HUES6 (cell line): Measurements from ENCODE around the gene TRIM44.
"Not testable (repeated sequence)": the region's sequence is repeated elsewhere in the genome, so short reads cannot be mapped to it uniquely, and the experiment has no call there.

Experiments
- H3K27ac ChIP-seq: 2 replicates; pipeline ENCODE4 v1.7.0; 2013; ENCODE audit warnings: low read depth, mild to moderate bottlenecking, low read length, inconsistent platforms
- H3K27me3 ChIP-seq: 2 replicates; pipeline ENCODE4 v1.6.1; 2013; ENCODE audit warnings: low read length; ENCODE audit not compliant: control insufficient read depth, insufficient read depth
- H3K36me3 ChIP-seq: 2 replicates; pipeline ENCODE4 v1.6.1; 2013; ENCODE audit warnings: low read length; ENCODE audit not compliant: control insufficient read depth, insufficient read depth
- H3K4me1 ChIP-seq: 2 replicates; pipeline ENCODE4 v1.6.1; 2013; ENCODE audit warnings: low read length; ENCODE audit not compliant: control insufficient read depth, insufficient read depth
- H3K4me3 ChIP-seq: 2 replicates; pipeline ENCODE4 v1.5.1; 2013; ENCODE audit warnings: low read depth, low read length
- H3K9ac ChIP-seq: one replicate; pipeline ENCODE4 v1.6.1; 2013; ENCODE audit warnings: mild to moderate bottlenecking, low read length
- H3K9me3 ChIP-seq: 2 replicates; pipeline ENCODE4 v1.6.1; 2013; ENCODE audit warnings: low read depth, low read length; ENCODE audit not compliant: control insufficient read depth, insufficient read depth

TRIM44 gene

GRCh38 chr11:35655856-35656255 is 6.7 kb upstream of the TRIM44 start:
- Histone ChIP-seq H3K27me3 (peaks cover 45% of the 10 kb centered on the region), H3K9me3 (no peaks in the 10 kb centered on the region)

GRCh38 chr11:35658020-35658948 is 4.3 kb upstream of the TRIM44 start:
- H3K36me3 ChIP-seq = no peaks in the 10 kb centered on the region
- peaks cover 3% of the 10 kb centered on the region; the same call in 1 of the 2 replicates for H3K9me3 ChIP-seq

More at GRCh38 chr11:35655856-35656255, 6.7 kb upstream of the TRIM44 start:
- Histone ChIP-seq H3K4me3 (no peak overlapping the region), H3K36me3 (no peaks in the 10 kb centered on the region), H3K9ac (no peak overlapping the region), H3K27ac (no peak overlapping the region), H3K4me1 (peaks cover 15% of the 10 kb centered on the region)

GRCh38 chr11:35661534-35661933 is 1.0 kb upstream of the TRIM44 start:
- H3K4me3 ChIP-seq = peak overlapping the region; percentile 63; the same call in 1 of the 2 replicates
- H3K27me3 ChIP-seq = peaks cover 40% of the 10 kb centered on the region
- no peak overlapping the region for H3K27ac ChIP-seq
- H3K4me1 ChIP-seq = no peaks in the 10 kb centered on the region
- H3K9me3 ChIP-seq = peaks cover 29% of the 10 kb centered on the region
- peaks cover 5% of the 10 kb centered on the region; the same call in 1 of the 2 replicates for H3K36me3 ChIP-seq
- no peak overlapping the region for H3K9ac ChIP-seq

More at GRCh38 chr11:35658020-35658948, 4.3 kb upstream of the TRIM44 start:
- H3K27ac ChIP-seq = no peak overlapping the region
- peaks cover 15% of the 10 kb centered on the region for H3K4me1 ChIP-seq
- peaks cover 57% of the 10 kb centered on the region for H3K27me3 ChIP-seq
- H3K9ac ChIP-seq = no peak overlapping the region
- H3K4me3 ChIP-seq = no peak overlapping the region

- H3K4me3 ChIP-seq = peak overlapping the region; percentile 63
- no peak overlapping the region for H3K27ac ChIP-seq
- H3K9me3 ChIP-seq = peaks cover 30% of the 10 kb centered on the region
- peaks cover 5% of the 10 kb centered on the region; the same call in 1 of the 2 replicates for H3K36me3 ChIP-seq
- H3K4me1 ChIP-seq = no peaks in the 10 kb centered on the region
- H3K27me3 ChIP-seq = peaks cover 35% of the 10 kb centered on the region
- peak overlapping the region; percentile 76 for H3K9ac ChIP-seq
Measured at GRCh38 chr11:35662061-35662648, 420 bp upstream of the TRIM44 start.

GRCh38 chr11:35663408-35663702 is 780 bp downstream of the TRIM44 start:
- Histone ChIP-seq H3K27ac (no peak overlapping the region), H3K9ac (peak overlapping the region; percentile 76)

GRCh38 chr11:35664977-35665441 is 2.4 kb downstream of the TRIM44 start:
- Histone ChIP-seq H3K9ac (no peak overlapping the region), H3K36me3 (peaks cover 5% of the 10 kb centered on the region; the same call in 1 of the 2 replicates), H3K4me3 (no peak overlapping the region), H3K4me1 (no peaks in the 10 kb centered on the region), H3K27ac (no peak overlapping the region), H3K9me3 (peaks cover 34% of the 10 kb centered on the region), H3K27me3 (peaks cover 18% of the 10 kb centered on the region)

More at GRCh38 chr11:35663408-35663702, 780 bp downstream of the TRIM44 start:
- peaks cover 5% of the 10 kb centered on the region; the same call in 1 of the 2 replicates for H3K36me3 ChIP-seq
- peak overlapping the region; percentile 63 for H3K4me3 ChIP-seq
- H3K4me1 ChIP-seq = no peaks in the 10 kb centered on the region
- peaks cover 32% of the 10 kb centered on the region for H3K9me3 ChIP-seq
- H3K27me3 ChIP-seq = peaks cover 28% of the 10 kb centered on the region

GRCh38 chr11:35667257-35667656 is 4.7 kb downstream of the TRIM44 start:
- Histone ChIP-seq H3K9me3 (peaks cover 34% of the 10 kb centered on the region), H3K4me3 (no peak overlapping the region), H3K4me1 (peaks cover 2% of the 10 kb centered on the region; the same call in 1 of the 2 replicates), H3K27ac (no peak overlapping the region), H3K9ac (no peak overlapping the region), H3K27me3 (peaks cover 6% of the 10 kb centered on the region; the same call in 1 of the 2 replicates), H3K36me3 (peaks cover 5% of the 10 kb centered on the region; the same call in 1 of the 2 replicates)

GRCh38 chr11:35668350-35668749 is 5.8 kb downstream of the TRIM44 start:
- not testable (repeated sequence) for H3K36me3 ChIP-seq, H3K4me3 ChIP-seq, H3K9ac ChIP-seq, H3K27me3 ChIP-seq, H3K4me1 ChIP-seq, H3K27ac ChIP-seq
- H3K9me3 ChIP-seq = peaks cover 30% of the 10 kb centered on the region

- peaks cover 6% of the 10 kb centered on the region; the same call in 1 of the 2 replicates for H3K4me1 ChIP-seq
- H3K9ac ChIP-seq = no peak overlapping the region
- no peaks in the 10 kb centered on the region for H3K36me3 ChIP-seq
- H3K27ac ChIP-seq = no peak overlapping the region
- no peaks in the 10 kb centered on the region for H3K27me3 ChIP-seq
- H3K4me3 ChIP-seq = no peak overlapping the region
- H3K9me3 ChIP-seq = 0 out of 2 replicates have a peak, but pooled peaks cover 5% of the 10 kb centered on the region
Measured at GRCh38 chr11:35671396-35672127, 9.0 kb downstream of the TRIM44 start.

- no peak overlapping the region for H3K9ac ChIP-seq
- no peak overlapping the region for H3K4me3 ChIP-seq
- no peaks in the 10 kb centered on the region for H3K27me3 ChIP-seq
- H3K4me1 ChIP-seq = peaks cover 6% of the 10 kb centered on the region; the same call in 1 of the 2 replicates
- no peak overlapping the region for H3K27ac ChIP-seq
- no peaks in the 10 kb centered on the region for H3K36me3 ChIP-seq
- 0 out of 2 replicates have a peak, but pooled peaks cover 3% of the 10 kb centered on the region for H3K9me3 ChIP-seq
Measured at GRCh38 chr11:35672608-35673007, 10.0 kb downstream of the TRIM44 start.
